Astrocyte (in vitro differentiated cells and primary cell): Measurements from ENCODE around the gene MET. TPM values are rescaled to one million over a fixed set of nuclear protein-coding genes. Genes with fewer than 3 reads are reported as not detected.
"Not testable (repeated sequence)": the region's sequence is repeated elsewhere in the genome, so short reads cannot be mapped to it uniquely, and the experiment has no call there.

Source experiments
- DNase-seq: peaks from one replicate; pipeline ENCODE4 v3.0.0-alpha.2; 2010; ENCODE audit warnings: low read depth
- FAIRE-seq: peaks from 2 replicates; lab custom pipeline; 2011; peaks lifted over from hg19 to GRCh38; lab: Jason Lieb, UNC
- H2AFZ ChIP-seq: 2 replicates; pipeline ENCODE4 v1.6.0; 2012; ENCODE audit warnings: low read depth, low read length, inconsistent platforms
- H3K27ac ChIP-seq: 2 replicates; pipeline ENCODE4 v1.5.1; 2011; ENCODE audit warnings: low read depth, low read length, inconsistent platforms
- H3K27me3 ChIP-seq: 2 replicates; pipeline ENCODE4 v1.6.0; 2011; ENCODE audit warnings: low read length, inconsistent platforms; ENCODE audit not compliant: insufficient read depth
- H3K36me3 ChIP-seq: 2 replicates; pipeline ENCODE4 v1.5.1; 2011; ENCODE audit warnings: low read length, inconsistent platforms; ENCODE audit not compliant: insufficient read depth
- H3K4me1 ChIP-seq: 2 replicates; pipeline ENCODE4 v1.5.1; 2011; ENCODE audit warnings: low read length, inconsistent platforms; ENCODE audit not compliant: insufficient read depth
- H3K4me2 ChIP-seq: 2 replicates; pipeline ENCODE4 v1.6.0; 2012; ENCODE audit warnings: low read length, inconsistent platforms
- H3K4me3 ChIP-seq: 2 replicates; pipeline ENCODE4 v1.5.1; 2011; ENCODE audit warnings: low read depth, mild to moderate bottlenecking, low read length, inconsistent platforms; ENCODE audit not compliant: insufficient read depth
- H3K79me2 ChIP-seq: 2 replicates; pipeline ENCODE4 v1.6.0; 2012; ENCODE audit warnings: mild to moderate bottlenecking, low read length, inconsistent platforms; ENCODE audit not compliant: insufficient read depth
- H3K9ac ChIP-seq: 2 replicates; pipeline ENCODE4 v1.6.0; 2012; ENCODE audit warnings: mild to moderate bottlenecking, low read length, inconsistent platforms
- H3K9me3 ChIP-seq: 2 replicates; pipeline ENCODE4 v1.5.1; 2012; ENCODE audit warnings: low read depth, mild to moderate bottlenecking, low read length, inconsistent platforms; ENCODE audit not compliant: insufficient read depth
- H4K20me1 ChIP-seq: 2 replicates; pipeline ENCODE4 v1.6.0; 2012; ENCODE audit warnings: low read length, inconsistent platforms; ENCODE audit not compliant: insufficient read depth
- H3K27ac Mint-ChIP-seq: one replicate; pipeline ENCODE4 v1.8.0; 2021; ENCODE audit warnings: mild to moderate bottlenecking, mixed read lengths; ENCODE audit not compliant: unreplicated experiment
- H3K27me3 Mint-ChIP-seq: one replicate; pipeline ENCODE4 v1.8.0; 2021; ENCODE audit warnings: low read depth, mixed read lengths; ENCODE audit not compliant: unreplicated experiment
- H3K36me3 Mint-ChIP-seq: one replicate; pipeline ENCODE4 v1.8.0; 2021; ENCODE audit warnings: low read depth, mixed read lengths; ENCODE audit not compliant: unreplicated experiment
- H3K4me1 Mint-ChIP-seq: one replicate; pipeline ENCODE4 v1.8.0; 2021; ENCODE audit warnings: low read depth, mixed read lengths; ENCODE audit not compliant: unreplicated experiment
- H3K4me3 Mint-ChIP-seq: one replicate; pipeline ENCODE4 v1.8.0; 2021; ENCODE audit warnings: mild to moderate bottlenecking, moderate library complexity, mixed read lengths; ENCODE audit not compliant: unreplicated experiment
- H3K9me3 Mint-ChIP-seq: one replicate; pipeline ENCODE4 v1.8.0; 2021; ENCODE audit warnings: mild to moderate bottlenecking, mixed read lengths; ENCODE audit not compliant: unreplicated experiment
- EZH2 ChIP-seq: IDR thresholded peaks from 2 replicates; pipeline ENCODE4 v1.6.1; 2012; ENCODE audit warnings: mild to moderate bottlenecking, low read length, inconsistent platforms; ENCODE audit not compliant: insufficient read depth
- total RNA-seq: library from RNA; stranded (reverse); gene quantifications from 2 replicates; pipeline ENCODE4 v1.2.1, GENCODE V29; 2021
- TF ChIP-seq, protein P1 (sequence below): IDR thresholded peaks from 2 replicates; pipeline ENCODE4 v1.5.1; 2011; ENCODE audit warnings: low read depth, mild to moderate bottlenecking, inconsistent platforms, low read length, moderate library complexity; ENCODE audit not compliant: insufficient read depth

MET gene
- total RNA-seq, 1 donor from 2014 or later: 8.2 TPM

DNA sequence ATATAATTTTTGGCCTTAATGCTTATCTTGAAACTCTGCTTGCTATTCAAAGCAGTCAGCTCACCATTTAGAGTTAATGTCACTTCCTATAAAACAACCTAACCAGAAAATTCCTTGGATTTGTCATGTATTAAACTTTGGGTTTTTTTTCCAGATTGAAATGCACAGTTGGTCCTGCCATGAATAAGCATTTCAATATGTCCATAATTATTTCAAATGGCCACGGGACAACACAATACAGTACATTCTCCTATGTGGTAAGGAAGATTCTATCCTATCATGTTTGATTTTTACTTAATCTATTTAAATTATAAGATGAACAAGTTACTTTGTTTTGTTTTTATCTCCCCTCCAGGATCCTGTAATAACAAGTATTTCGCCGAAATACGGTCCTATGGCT lies 85.3 kb downstream of the MET start:
- H3K79me2 ChIP-seq: no peaks in the 10 kb centered on the region
- no peaks in the 10 kb centered on the region for H3K27me3 ChIP-seq
- H3K9ac ChIP-seq: no peak overlapping the region
- no peak overlapping the region for H3K4me2 ChIP-seq
- peaks cover 6% of the 10 kb centered on the region for H3K36me3 ChIP-seq
- no peaks in the 10 kb centered on the region for H3K9me3 ChIP-seq
- Mint-ChIP-seq H3K36me3 (no peaks in the 10 kb centered on the region), H3K27ac (no peak overlapping the region), H3K27me3 (no peaks in the 10 kb centered on the region), H3K9me3 (no peaks in the 10 kb centered on the region), H3K4me1 (peaks cover 2% of the 10 kb centered on the region), H3K4me3 (no peak overlapping the region)
- DNase-seq: no peak
- H2AFZ ChIP-seq: no peak overlapping the region
- no peak overlapping the region for H3K27ac ChIP-seq
- no peak overlapping the region for H3K4me3 ChIP-seq
- FAIRE-seq: no peak
- TF ChIP-seq EZH2: no peak
- TF ChIP-seq, protein P1, sequence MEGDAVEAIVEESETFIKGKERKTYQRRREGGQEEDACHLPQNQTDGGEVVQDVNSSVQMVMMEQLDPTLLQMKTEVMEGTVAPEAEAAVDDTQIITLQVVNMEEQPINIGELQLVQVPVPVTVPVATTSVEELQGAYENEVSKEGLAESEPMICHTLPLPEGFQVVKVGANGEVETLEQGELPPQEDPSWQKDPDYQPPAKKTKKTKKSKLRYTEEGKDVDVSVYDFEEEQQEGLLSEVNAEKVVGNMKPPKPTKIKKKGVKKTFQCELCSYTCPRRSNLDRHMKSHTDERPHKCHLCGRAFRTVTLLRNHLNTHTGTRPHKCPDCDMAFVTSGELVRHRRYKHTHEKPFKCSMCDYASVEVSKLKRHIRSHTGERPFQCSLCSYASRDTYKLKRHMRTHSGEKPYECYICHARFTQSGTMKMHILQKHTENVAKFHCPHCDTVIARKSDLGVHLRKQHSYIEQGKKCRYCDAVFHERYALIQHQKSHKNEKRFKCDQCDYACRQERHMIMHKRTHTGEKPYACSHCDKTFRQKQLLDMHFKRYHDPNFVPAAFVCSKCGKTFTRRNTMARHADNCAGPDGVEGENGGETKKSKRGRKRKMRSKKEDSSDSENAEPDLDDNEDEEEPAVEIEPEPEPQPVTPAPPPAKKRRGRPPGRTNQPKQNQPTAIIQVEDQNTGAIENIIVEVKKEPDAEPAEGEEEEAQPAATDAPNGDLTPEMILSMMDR: no peak
- no peaks in the 10 kb centered on the region for H3K4me1 ChIP-seq
- no peaks in the 10 kb centered on the region for H4K20me1 ChIP-seq

DNA sequence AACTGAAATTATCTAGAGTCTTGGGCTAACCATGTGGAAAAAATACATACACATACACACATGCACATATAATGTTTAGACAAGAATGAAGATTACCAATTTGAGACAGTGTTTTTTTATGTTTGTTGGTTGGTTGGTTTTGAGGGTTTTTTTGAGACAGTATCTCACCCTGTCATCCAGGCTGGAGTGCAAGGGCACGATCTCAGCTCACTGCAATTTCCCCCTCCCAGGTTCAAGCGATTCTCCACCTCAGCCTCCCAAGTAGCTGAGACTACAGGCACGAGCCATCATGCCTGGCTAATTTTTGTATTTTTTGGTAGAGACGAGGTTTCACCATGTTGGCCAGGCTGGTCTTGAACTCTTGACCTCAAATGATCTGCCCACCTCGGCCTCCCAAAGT lies 87.6 kb downstream of the MET start:
- H3K9me3 ChIP-seq, FAIRE-seq, H3K4me3 ChIP-seq, H2AFZ ChIP-seq, H3K9me3 Mint-ChIP-seq, H3K36me3 Mint-ChIP-seq, H3K4me1 Mint-ChIP-seq, H4K20me1 ChIP-seq, H3K27ac Mint-ChIP-seq, H3K27me3 Mint-ChIP-seq, H3K4me3 Mint-ChIP-seq, DNase-seq, H3K27ac ChIP-seq, H3K27me3 ChIP-seq, H3K9ac ChIP-seq, H3K4me2 ChIP-seq, H3K4me1 ChIP-seq, H3K79me2 ChIP-seq: not testable (repeated sequence)
- H3K36me3 ChIP-seq: peaks cover 12% of the 10 kb centered on the region

DNA sequence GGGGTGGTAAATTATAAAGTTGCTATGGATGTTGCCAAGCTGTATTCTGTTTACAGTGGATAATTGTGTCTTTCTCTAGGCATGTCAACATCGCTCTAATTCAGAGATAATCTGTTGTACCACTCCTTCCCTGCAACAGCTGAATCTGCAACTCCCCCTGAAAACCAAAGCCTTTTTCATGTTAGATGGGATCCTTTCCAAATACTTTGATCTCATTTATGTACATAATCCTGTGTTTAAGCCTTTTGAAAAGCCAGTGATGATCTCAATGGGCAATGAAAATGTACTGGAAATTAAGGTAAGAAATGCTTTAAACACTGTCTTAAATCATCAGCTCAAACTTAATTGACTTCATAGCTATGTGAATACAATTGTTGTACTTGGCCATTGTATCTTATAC lies 91.0 kb downstream of the MET start:
- Mint-ChIP-seq H3K4me1 (peaks cover 2% of the 10 kb centered on the region), H3K27ac (no peak overlapping the region), H3K4me3 (no peak overlapping the region), H3K9me3 (no peaks in the 10 kb centered on the region), H3K27me3 (no peaks in the 10 kb centered on the region), H3K36me3 (no peaks in the 10 kb centered on the region)
- Histone ChIP-seq H3K27ac (no peak overlapping the region), H3K79me2 (no peaks in the 10 kb centered on the region), H3K36me3 (peaks cover 8% of the 10 kb centered on the region), H3K9ac (no peak overlapping the region), H4K20me1 (no peaks in the 10 kb centered on the region), H3K4me3 (no peak overlapping the region), H2AFZ (no peak overlapping the region), H3K9me3 (no peaks in the 10 kb centered on the region), H3K4me2 (no peak overlapping the region), H3K27me3 (no peaks in the 10 kb centered on the region), H3K4me1 (no peaks in the 10 kb centered on the region)
- no peak for DNase-seq
- FAIRE-seq: no peak
- TF ChIP-seq, protein P1: no peak
